DMS114 treated with DMSO at 0.1 percent for 48 hours (cell line): ENCODE results near the gene MIB1.
A peak's percentile ranks its signal among the peaks of the same experiment; 100 is the strongest.

ENCODE experiments used
- DNase-seq: peaks from one replicate; lab custom pipeline; 2025; ENCODE audit not compliant: unreplicated experiment; lab: John Stamatoyannopoulos, UW

MIB1 gene

DNA sequence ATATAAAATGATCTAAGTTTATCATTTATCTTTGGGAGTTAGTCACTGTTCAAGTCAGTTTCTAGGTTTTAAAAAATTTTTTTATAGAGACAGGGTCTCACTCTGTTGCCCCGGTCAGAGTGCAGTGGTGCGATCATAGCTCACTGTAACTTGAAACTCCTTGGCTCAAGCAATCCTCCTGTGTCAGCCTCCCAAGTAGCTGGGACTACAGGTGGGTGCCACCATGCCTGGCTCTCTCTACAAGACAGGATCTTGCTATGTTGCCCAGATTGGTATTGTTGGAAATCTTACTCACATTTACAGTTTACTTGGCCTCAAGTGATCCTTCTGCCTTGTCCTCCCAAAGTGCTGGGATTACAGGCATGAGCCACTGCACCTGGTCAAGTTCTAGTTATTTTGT, 74.5 kb downstream of the MIB1 start:
- DNase-seq = no peak

DNA sequence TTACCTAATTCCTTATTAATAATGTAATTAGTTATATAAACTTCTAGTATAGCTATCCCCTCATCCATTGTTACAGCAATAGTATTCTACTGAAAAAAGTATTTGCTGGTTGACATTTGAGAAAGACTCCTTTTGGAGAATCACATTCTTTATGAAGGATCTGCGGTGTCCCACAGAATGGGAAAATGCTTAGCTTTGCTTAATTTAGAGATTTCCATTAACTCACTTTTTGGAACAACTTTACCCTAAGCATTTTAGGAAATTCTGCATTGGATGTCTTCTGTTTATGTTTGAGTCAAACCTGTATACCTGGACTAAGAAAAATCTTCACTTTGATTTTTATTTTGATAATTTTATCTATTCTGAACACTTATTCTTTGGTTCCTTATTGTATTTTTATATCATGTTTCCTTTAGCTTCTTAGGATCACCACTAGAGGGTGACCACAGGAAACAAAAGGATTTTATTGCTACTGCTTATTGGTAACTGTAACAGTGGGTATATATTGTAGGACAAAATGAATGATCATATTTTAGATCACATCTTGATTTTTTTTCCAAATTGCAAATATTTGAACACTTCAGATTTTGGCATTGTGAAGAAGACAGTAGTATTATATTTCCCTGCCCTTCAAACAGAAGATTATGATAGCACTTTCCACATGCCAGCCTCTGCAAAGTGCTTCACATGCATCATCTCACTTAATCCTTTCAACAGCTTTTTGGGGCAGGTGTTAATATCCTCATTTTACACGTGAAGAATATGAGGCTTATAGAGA, 79.6 kb downstream of the MIB1 start:
- DNase-seq = peak; percentile 6

DNA sequence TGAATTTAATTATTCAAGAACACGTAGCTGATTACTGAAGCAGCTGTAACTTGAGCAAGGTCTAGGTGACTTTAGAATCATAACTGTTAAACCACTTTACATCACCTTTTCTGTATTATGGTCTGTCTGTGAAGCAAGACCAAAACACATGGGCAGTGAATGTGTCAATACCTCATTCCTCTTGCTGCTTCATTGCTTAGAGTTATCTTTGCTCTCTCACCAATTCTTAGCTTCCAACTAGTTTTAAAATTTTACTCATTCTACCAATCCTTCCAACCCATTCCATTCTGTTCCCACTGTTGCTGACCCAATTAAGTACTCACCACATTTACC, 80.2 kb downstream of the MIB1 start:
- no peak for DNase-seq

DNA sequence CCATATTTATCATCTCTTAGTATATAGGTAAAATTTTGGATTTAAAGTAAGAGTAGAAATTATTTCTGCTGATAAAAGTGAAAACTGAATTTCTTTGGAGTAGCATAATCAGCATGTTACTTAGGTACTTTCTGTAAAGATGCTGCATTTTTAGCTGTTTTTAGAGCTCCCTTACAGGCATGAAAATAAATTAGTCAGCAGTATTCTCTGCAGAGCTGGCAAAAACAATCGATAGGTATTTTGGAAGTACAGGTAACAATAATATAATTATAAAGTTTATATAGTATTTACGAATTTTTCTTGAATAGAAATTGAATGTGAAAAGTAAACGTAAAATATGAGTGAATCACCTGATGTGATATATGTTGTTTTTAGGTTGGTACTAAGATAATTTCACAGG, 83.3 kb downstream of the MIB1 start:
- no peak for DNase-seq

DNA sequence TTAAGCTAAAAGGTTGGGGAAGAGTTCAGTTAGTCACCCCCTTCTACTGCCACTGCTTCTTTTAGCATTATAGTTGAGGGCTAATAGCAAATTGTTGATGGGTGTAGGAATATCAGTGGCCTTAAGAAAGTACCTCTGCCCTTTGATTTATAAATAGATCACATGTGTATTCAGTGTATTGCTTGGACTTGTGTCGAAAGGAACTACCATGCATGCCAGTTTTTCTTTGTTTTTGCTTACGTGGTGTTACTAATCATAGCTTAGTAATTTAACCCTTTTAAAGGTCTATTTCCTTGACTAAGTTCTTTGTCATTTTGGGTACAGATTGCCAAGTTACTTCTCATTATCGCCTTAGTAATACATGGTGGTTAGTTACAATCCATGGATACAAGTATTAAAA, 85.6 kb downstream of the MIB1 start:
- no peak for DNase-seq

DNA sequence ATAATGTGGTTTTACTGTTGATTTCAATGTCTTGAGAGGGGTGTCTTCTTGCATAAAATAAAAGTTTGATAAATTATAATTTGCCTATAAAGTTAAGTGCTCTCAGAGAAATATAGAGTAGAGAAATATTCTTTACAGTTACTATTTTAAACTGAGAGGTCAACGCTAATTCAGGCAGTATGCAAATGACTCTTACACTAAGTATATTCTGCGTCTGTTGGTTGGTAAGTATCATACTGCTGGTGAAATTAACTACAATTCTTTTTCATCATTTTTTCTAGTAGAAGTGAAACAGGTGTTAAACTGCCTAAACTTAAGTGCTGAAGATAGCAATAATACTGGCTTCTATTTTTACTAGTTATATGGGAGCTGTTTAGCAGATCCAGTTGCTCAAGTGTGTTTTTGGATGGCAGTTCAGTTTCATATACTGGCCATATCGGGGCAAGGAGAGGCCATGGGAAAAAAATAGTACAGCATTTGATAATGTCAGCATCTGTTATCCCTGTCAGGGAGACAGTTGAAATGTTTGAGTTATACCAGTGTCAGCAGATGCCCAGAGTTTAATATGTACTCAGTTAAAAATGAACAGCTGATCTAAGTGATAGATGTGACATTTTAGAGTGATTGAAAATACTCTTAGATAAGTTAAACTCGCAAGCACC, 86.2 kb downstream of the MIB1 start:
- no peak for DNase-seq

DNA sequence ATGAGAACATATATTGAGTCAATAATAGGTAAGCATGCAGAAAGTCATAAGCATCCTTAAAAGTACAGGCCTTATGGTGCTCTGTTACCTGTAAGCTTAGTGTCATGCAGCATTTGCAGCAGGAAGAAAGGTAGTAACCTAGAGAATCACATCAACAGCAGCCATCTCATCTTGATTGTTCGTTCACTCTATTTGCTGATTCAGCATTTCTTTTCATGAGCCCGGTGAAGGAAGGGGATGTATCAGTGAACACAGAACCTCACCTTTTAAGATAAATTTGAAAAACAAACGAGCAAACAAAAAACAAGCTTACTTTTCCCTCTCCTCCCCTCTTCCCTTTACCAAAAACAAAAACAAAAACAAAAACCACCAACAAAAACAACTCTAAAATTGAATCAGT, 89.9 kb downstream of the MIB1 start:
- no peak for DNase-seq

DNA sequence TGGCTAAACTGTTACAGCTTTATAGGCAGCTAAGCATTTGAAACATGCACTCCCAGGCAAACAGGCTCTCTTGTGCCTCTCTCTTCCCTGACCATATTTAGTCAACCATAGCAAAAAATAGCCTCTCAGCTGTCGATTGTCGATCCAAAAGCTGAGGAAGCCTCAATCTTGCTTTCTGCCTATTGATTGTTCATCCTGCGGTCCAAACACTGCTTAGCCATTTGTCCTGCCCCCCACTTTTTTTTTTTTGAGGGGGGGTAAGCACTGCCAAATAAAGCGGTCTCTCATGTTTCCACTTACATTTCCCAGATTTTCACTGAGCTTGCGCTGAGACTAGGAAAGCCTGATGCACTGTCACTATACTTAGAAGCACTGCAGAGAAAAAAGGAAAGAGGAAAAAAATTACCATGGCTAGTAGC, 90.8 kb downstream of the MIB1 start:
- DNase-seq = no peak

DNA sequence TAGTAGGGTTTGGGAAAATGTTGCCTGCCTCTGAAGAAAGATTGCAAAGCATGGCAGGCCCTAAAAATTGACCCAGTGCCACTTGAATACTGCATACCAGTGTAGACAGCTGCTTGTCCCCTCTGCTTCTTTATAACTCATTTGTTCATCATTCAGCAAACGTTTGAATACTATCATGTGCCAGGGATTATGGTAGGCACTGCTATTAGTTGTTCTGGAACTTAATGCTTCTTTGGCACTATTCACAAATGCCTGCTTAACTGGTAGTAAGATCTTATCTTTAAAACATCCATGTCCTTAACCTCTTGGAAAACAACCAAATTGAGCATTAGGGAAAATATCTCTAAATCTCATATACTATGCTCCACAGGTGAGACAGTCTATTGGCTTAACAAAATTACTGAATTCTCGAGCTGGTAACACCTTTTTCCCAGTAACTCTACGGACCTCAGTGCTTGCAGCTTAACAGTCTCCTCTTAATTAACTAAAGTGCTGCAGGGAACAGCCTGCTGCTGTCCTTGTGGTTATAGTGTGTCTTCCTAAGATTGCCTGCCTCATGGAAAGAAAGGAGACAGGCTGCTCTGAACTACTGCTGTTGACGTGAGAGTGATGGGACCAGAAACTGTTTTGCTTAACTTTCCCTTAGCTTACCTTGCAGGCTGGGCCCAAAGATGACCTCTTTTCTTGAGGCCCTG, 93.2 kb downstream of the MIB1 start:
- DNase-seq = no peak

DNA sequence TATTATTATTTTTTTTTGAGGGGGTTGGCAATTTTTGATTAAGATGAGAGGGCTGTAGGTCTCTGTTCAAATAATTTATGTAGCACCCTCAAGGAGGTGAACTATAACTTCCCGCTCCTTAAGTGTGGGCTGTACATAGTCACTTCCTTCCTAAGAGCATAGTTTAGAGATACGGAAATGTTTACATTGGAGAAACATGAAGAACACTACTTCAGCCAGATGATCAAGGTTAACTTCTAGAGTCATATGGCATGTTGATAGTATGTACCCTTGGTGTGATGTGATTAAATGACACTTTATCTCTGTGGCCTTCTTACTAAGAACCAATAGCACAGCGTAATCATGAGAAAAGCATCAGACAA, 93.7 kb downstream of the MIB1 start:
- no peak for DNase-seq

DNA sequence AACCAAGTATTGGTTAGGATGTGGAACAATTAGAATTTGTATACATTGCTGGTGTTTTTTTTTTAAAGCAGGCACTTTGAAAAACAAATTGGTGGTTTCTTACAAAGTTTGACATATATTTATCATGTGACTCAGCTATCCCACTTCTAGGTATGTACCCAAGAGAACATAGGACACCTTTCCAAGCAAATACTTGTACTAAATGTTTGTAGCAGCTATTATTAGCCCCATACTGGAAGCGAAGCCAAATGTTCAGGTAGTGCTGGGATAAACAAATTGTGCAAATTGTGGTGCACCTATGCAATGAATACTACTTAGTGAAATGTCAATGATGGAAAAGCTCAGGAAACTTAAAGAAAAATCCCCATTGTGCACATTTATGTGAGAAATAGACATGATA, 101.0 kb downstream of the MIB1 start:
- no peak for DNase-seq

DNA sequence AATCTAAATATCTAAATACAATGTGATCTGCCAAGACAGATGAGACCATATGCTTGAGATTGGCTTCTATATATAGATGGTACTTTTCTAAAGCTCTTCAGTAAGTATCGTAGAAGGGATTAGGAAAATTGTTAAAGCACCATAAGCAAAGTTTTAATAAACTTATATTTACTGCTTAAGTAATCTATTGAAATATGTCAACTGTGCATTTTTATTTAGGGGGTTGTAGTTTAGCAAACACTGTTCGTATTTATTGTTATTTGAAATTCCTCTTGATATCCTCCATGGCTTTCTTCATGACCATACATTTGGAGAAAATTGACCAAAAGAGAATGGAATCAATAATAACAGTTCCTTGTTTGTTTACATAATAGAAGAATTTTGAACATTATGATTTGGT, 102.7 kb downstream of the MIB1 start:
- no peak for DNase-seq

DNA sequence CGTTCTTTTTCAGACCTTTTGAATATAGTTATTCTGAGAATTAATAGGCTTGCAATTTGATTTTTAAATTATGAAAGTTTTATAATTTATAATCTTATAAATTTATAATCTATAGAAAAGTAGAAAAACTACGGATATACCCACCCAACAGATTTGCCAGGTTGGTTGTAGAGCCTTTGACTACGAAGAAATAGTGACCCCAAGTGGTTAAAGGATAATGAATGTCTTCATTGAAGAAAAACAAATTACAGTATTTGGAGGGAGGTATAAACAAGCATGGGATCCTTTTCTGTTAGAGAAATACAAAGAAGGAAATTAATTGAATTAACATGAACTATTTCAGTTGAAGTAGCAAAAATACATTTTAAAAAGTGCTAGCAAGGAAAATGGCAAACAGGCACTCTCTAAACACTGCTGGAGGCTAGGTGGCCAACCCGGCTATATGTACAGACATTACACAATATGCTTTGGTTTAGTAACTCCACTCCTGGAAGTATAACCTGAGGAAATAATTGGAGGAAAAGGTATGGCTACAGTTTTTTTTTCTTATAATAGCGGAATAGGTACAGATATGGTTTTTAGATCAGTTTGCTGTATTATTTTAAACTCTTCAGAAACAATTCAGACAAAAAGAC, 110.9 kb downstream of the MIB1 start:
- DNase-seq = no peak

DNA sequence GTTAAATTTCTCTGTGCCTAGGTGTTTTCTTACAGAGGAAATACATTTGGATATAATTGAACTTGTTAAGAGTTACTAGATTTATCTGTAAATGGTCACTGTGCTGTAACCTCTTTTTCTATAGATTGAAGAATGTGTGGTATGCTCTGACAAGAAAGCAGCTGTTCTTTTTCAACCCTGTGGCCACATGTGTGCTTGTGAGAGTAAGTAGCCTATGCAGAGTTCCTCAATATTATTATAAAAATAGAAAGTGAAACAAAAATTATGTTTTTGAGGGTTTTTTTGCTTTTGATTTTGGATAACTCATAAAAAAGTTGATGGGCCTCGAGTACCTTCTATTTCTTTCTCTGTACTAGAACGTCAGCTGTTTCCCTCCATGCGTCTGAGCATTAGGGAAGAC, 112.4 kb downstream of the MIB1 start:
- DNase-seq = no peak

DNA sequence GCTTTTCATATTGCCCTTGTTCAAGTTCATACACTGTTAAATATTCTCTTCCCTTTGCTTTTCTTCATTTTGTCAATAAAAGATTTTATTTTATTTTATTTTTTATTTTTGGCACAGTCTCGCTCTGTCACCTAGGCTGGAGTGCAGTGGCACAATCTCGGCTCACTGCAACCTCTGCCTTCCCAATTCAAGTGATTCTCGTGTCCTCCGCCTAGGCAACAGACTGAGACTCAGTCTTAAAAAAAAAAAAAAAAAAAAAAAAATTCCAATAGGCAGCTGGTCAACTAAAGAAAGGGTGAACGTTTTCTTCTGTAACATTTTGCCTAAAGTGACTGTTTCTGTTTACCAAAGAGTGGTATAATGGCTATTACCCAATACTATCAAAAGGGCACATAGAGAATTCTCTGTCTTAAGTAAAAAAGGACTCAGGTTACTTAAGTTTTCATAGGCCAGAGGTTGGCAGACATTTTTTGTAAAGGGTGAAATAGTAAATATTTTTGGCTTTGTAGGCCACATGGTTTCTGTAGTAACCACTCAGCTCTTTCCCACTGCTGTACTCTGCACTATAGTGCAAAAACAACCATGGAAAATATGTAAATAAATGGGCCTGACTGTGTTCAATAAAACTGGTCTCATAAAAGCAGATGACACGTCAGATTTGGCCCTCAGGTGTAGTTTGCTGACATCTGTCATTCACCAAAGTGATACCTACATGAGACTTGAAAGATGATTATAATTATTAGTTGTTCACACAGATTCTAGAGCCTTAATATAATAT, 113.4 kb downstream of the MIB1 start:
- DNase-seq = no peak

DNA sequence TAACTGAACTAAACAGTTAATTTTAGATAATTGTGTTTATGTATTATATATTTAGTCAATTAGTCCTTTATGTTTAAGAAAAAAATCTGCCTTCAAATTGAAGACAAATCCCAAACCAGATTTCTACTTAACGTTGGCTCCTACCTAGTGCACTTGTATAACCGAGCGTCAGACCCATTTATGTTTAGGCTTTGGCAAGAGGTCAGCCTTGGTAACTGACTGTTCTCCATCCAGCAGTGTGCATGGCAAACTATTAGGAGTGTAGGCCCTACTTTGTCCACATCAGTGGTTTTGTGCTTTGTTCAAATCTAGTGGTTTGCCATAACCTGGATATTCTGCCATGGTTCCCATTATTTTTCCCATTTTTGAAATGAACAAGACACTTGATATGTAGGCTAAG, 114.8 kb downstream of the MIB1 start:
- DNase-seq = no peak

DNA sequence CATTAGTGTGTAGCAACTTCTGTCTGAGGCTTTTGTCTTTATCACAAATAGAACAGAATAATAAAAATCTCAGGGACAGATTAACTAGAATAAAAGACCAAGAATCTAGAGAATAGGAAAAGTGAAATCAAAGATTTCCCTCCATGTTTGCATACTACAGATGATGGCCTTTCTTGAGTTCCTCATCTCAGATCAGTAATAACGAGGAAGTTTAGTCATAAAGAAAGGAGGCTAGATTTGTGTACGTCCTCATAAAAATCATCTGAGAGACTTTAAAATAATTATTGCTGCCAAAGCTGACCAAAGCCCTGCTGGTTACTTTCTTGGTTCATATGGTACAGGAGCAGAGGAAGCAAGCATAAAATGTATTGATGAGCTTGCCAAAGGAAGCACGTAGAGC, 117.3 kb downstream of the MIB1 start:
- DNase-seq = no peak

DNA sequence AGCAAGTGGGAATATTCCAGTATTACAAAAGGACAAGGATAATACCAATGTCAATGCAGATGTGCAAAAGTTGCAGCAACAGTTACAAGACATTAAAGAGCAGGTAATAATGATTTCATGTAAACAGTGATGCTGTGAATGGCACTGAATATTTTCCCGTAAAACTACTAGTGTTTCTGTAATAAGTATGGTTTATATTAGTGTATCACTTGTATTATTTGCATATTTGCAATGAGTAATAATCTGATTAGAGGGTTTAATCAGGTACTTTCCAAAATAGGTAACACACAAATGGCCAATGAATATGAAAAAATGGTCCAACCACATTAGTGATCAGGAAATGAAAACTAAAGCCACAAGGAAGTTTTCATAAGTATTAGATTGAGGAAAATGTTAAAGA, 118.0 kb downstream of the MIB1 start:
- DNase-seq = no peak

DNA sequence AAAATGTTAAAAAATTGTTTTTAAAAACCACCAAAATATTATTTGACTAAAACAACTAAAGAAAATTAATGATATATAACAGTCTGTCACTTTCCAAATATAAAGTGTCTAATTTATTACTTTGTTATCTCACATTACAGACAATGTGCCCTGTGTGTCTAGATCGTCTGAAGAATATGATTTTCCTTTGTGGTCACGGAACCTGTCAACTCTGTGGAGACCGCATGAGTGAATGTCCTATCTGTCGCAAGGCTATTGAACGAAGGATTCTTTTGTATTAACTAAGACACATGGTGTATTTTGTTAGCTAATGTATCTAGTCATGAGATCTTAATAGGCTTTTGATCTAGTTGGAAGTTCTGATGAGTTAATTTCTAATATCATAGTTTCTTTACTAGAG, 123.8 kb downstream of the MIB1 start:
- no peak for DNase-seq

DNA sequence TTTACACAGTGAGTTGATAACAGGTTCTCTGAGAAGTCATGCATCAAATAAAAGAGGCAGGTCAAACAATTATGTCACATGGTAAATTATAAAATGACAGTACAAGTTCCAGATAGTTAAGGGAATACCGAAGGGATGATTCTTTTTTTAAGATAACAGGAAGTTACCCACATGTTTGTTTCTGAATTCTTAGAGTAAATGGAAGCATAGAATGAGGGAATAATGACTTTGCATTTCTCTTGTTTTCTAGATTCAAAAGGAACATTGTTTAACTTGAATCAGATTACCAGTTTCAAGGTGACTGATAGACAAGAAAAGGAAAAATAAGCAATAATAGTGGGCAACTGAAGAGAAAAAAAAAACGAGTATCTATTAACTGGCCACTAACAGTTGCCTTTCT, 124.5 kb downstream of the MIB1 start:
- DNase-seq = no peak

DNA sequence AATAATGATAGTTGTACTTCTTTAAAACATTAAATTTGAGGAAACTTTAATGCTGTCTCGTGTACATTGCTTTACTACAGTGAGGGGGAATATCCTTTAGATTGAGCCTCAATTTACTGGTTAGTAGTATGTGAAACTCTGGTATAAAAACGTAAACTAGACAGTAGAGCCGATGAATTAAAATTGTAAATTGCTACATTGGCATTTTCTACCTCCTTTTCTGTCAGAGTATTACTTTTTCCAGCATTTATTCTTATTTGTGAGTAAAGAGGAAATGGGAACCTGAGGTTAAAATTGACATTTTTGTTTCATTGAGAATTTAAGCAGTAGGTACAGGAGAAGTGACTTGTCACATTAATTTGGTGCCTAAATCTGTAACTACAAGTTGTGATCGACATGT, 128.2 kb downstream of the MIB1 start:
- no peak for DNase-seq
